GM23338 (cell line): ENCODE results near the gene CXCL16. TPM values are rescaled to one million over a fixed set of nuclear protein-coding genes. Genes with fewer than 3 reads are reported as not detected.

Experiments used
- ATAC-seq: fragments of 200-7000 bp; cut with Tn5 transposase; 3 replicates; pipeline ENCODE4 v1.9.1; 2020
- DNase-seq: peaks from one replicate; pipeline ENCODE4 v3.0.0-alpha.2; 2015; ENCODE audit warnings: low spot score
- H2AFZ ChIP-seq: fragments of 200-600 bp; sonication (generic); 2 replicates; pipeline ENCODE4 v1.8.0; 2016; ENCODE audit warnings: antibody characterized with exemption, mild to moderate bottlenecking, moderate library complexity
- H3F3A ChIP-seq: fragments of 200-600 bp; sonication (generic); replicated peaks from 2 replicates; pipeline ENCODE4 v1.8.0; 2017; ENCODE audit warnings: antibody characterized with exemption, mixed run types, low read depth
- H3K27ac ChIP-seq: fragments of 200-600 bp; sonication (generic); 2 replicates; pipeline ENCODE4 v1.6.1; 2016; ENCODE audit warnings: low read depth
- H3K27me3 ChIP-seq: fragments of 200-600 bp; sonication (generic); 2 replicates; pipeline ENCODE4 v1.8.0; 2016; ENCODE audit warnings: mild to moderate bottlenecking, mixed run types, moderate library complexity; ENCODE audit not compliant: insufficient read depth
- H3K36me3 ChIP-seq: fragments of 200-600 bp; sonication (generic); 2 replicates; pipeline ENCODE4 v1.8.0; 2016; ENCODE audit warnings: mild to moderate bottlenecking; ENCODE audit not compliant: insufficient read depth
- H3K4me1 ChIP-seq: fragments of 200-600 bp; sonication (generic); 2 replicates; pipeline ENCODE4 v1.8.0; 2016; ENCODE audit warnings: mild to moderate bottlenecking, moderate library complexity; ENCODE audit not compliant: insufficient read depth
- H3K4me2 ChIP-seq: fragments of 200-600 bp; sonication (generic); 2 replicates; pipeline ENCODE4 v1.7.1; 2017; ENCODE audit warnings: mixed run types
- H3K4me3 ChIP-seq: fragments of 200-600 bp; sonication (generic); 2 replicates; pipeline ENCODE4 v1.6.1; 2016; ENCODE audit warnings: mixed run types
- H3K79me2 ChIP-seq: fragments of 200-600 bp; sonication (generic); replicated peaks from 2 replicates; pipeline ENCODE4 v1.8.0; 2017; ENCODE audit warnings: mild to moderate bottlenecking; ENCODE audit not compliant: insufficient read depth
- H3K9me2 ChIP-seq: fragments of 200-600 bp; sonication (generic); 2 replicates; pipeline ENCODE4 v1.8.0; 2017; ENCODE audit not compliant: insufficient read depth
- H4K20me1 ChIP-seq: fragments of 200-600 bp; sonication (generic); replicated peaks from 2 replicates; pipeline ENCODE4 v1.8.0; 2017; ENCODE audit warnings: mild to moderate bottlenecking; ENCODE audit not compliant: insufficient read depth
- H3K27ac Mint-ChIP-seq: 2 replicates; pipeline ENCODE4 v1.8.0; 2020; ENCODE audit warnings: inconsistent platforms, mild to moderate bottlenecking, moderate library complexity, mixed read lengths
- H3K27me3 Mint-ChIP-seq: 3 replicates; pipeline ENCODE4 v1.8.0; 2022; ENCODE audit warnings: low read depth, mild to moderate bottlenecking, moderate library complexity, mixed read lengths, inconsistent platforms; ENCODE audit not compliant: insufficient read depth, poor library complexity
- H3K36me3 Mint-ChIP-seq: 3 replicates; pipeline ENCODE4 v1.8.0; 2021; ENCODE audit warnings: low read depth, mild to moderate bottlenecking, inconsistent platforms, moderate library complexity, mixed read lengths
- H3K4me1 Mint-ChIP-seq: 3 replicates; pipeline ENCODE4 v1.8.0; 2020; ENCODE audit warnings: mild to moderate bottlenecking, inconsistent platforms, mixed read lengths
- H3K4me3 Mint-ChIP-seq: 3 replicates; pipeline ENCODE4 v1.8.0; 2021; ENCODE audit warnings: moderate library complexity, mild to moderate bottlenecking, inconsistent platforms, mixed read lengths
- H3K9me3 Mint-ChIP-seq: 3 replicates; pipeline ENCODE4 v1.8.0; 2020; ENCODE audit warnings: moderate library complexity, mild to moderate bottlenecking, inconsistent platforms, mixed read lengths
- CREB1 ChIP-seq: fragments of 250-450 bp; sonication (Bioruptor Pico); IDR thresholded peaks from 2 replicates; pipeline ENCODE4 v1.5.0; 2020; ENCODE audit warnings: low read depth, mild to moderate bottlenecking, moderate library complexity
- CTCF ChIP-seq, 2 experiments: fragments of 200-600 bp in 1 of 2; sonication (generic) in 1 of 2; conservative IDR thresholded peaks; 2 replicates each; pipeline versions ENCODE4 v1.5.1 to v1.6.1; 2016 to 2017; ENCODE audit warnings: antibody characterized with exemption in 2 of 2, low read depth in 2 of 2, mild to moderate bottlenecking in 2 of 2, moderate library complexity in 1 of 2
- ETS1 ChIP-seq: IDR thresholded peaks from 2 replicates; pipeline ENCODE4 v1.6.1; 2016; ENCODE audit warnings: antibody characterized with exemption
- EZH2 ChIP-seq: fragments of 200-600 bp; sonication (generic); IDR thresholded peaks from one replicate; pipeline ENCODE4 v1.8.0; 2017; ENCODE audit warnings: antibody characterized with exemption, mild to moderate bottlenecking, low read depth; ENCODE audit not compliant: unreplicated experiment
- EZH2phosphoT487 ChIP-seq: fragments of 200-600 bp; sonication (generic); IDR thresholded peaks from one replicate; pipeline ENCODE4 v1.8.1; 2018; ENCODE audit warnings: antibody characterized with exemption; ENCODE audit not compliant: unreplicated experiment
- JUNB ChIP-seq: IDR thresholded peaks from one replicate; pipeline ENCODE4 v1.6.1; 2016; ENCODE audit warnings: antibody characterized with exemption; ENCODE audit not compliant: unreplicated experiment
- NANOG ChIP-seq: IDR thresholded peaks from 2 replicates; pipeline ENCODE4 v1.6.1; 2016; ENCODE audit warnings: antibody characterized with exemption, borderline replicate concordance
- POLR2AphosphoS5 ChIP-seq: IDR thresholded peaks from 2 replicates; pipeline ENCODE4 v1.6.1; 2016; ENCODE audit warnings: antibody characterized with exemption, low read depth
- REST ChIP-seq: IDR thresholded peaks from one replicate; pipeline ENCODE4 v1.6.1; 2018; ENCODE audit warnings: antibody characterized with exemption; ENCODE audit not compliant: unreplicated experiment
- STAT1 ChIP-seq: IDR thresholded peaks from one replicate; pipeline ENCODE4 v1.6.1; 2016; ENCODE audit warnings: antibody characterized with exemption; ENCODE audit not compliant: unreplicated experiment
- ZNF114 ChIP-seq: fragments of 250-450 bp; sonication (Bioruptor Pico); IDR thresholded peaks from 2 replicates; pipeline ENCODE4 v1.5.0; 2020; ENCODE audit warnings: mild to moderate bottlenecking, moderate library complexity
- ZNF331 ChIP-seq: fragments of 250-450 bp; sonication (Bioruptor Pico); IDR thresholded peaks from 2 replicates; pipeline ENCODE4 v1.5.0; 2020; ENCODE audit warnings: low read depth, mild to moderate bottlenecking, moderate library complexity
- ZNF462 ChIP-seq: fragments of 250-450 bp; sonication (Bioruptor Pico); IDR thresholded peaks from 2 replicates; pipeline ENCODE4 v1.5.0; 2020; ENCODE audit warnings: mild to moderate bottlenecking, moderate library complexity
- polyA plus RNA-seq: library from polyadenylated mRNA; unstranded; fragments of >200 nt; fragmentation: Nextera tagmentation; extraction: Ambion mirVana; gene quantifications from 2 replicates; pipeline ENCODE4 v1.2.1, GENCODE V29; 2016
- total RNA-seq: library from RNA; depleted of rRNA; stranded (reverse); fragments of >200 nt; shearing (Covaris generic); gene quantifications from 2 replicates; pipeline ENCODE4 v1.2.3, GENCODE V29; 2014

CXCL16 gene
- total and polyA plus RNA-seq, 2 experiments from 2014 or later = 4.0 to 4.1 TPM

DNA sequence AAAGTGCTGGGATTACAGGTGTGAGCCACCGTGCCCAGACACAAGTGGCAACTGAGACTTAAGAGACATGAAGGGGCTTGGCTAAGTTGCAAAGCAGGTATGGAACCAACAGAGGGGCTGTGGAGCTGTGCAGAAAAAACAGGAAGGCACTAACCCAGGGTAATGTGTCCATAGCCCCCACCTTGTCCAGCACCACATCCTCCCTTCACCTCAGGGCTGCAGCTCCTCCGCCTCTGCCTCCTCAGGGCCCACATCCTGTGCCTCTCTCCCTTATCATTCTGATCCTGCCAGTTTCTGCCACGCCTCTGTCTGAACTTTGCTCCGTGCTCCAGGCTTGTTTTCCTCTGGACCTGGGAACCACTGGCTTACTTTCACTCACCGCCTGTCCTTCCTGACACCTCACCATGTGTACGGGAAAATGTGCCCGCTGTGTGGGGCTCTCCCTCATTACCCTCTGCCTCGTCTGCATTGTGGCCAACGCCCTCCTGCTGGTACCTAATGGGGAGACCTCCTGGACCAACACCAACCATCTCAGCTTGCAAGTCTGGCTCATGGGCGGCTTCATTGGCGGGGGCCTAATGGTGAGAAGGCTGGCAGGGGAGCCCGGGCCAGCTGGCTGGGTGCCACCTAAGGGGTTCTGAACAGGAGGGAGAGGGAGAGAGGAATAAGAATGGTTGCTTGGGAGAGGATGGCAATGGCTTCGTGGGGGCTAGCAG, 31.9 kb upstream of the CXCL16 start, which contains the start of gene TM4SF5:
TM4SF5 (plus strand) TSS at position 368 of the 716 bp plus-strand sequence; CDS start at position 405, 37 bp downstream.
- no peaks in the 10 kb centered on the region for H3K27me3 ChIP-seq
- no peaks in the 10 kb centered on the region for H4K20me1 ChIP-seq
- Mint-ChIP-seq H3K9me3 (no peaks in the 10 kb centered on the region), H3K27me3 (peaks cover 12% of the 10 kb centered on the region), H3K27ac (no peak within 1 kb of the TSS), H3K36me3 (no peaks in the 10 kb centered on the region), H3K4me1 (no peaks in the 10 kb centered on the region), H3K4me3 (no peak within 1 kb of the TSS)
- no peak within 1 kb of the TSS for H3K4me2 ChIP-seq
- H3K36me3 ChIP-seq = no peaks in the 10 kb centered on the region
- H2AFZ ChIP-seq = no peak within 1 kb of the TSS
- no peak for DNase-seq
- no peak within 1 kb of the TSS for H3K4me3 ChIP-seq
- H3K79me2 ChIP-seq = no peaks in the 10 kb centered on the region
- no peaks in the 10 kb centered on the region for H3K9me2 ChIP-seq
- H3F3A ChIP-seq = no peaks in the 10 kb centered on the region
- H3K4me1 ChIP-seq = no peaks in the 10 kb centered on the region
- TF ChIP-seq CTCF (conservative IDR thresholded peaks at IDR 0.05; ENCODE audit: low read depth in 2 of 2) (no peak), EZH2phosphoT487 (no peak), STAT1 (no peak), CREB1 (CRISPR knock-in tag) (no peak), REST (no peak), ZNF331 (CRISPR knock-in tag) (no peak), POLR2AphosphoS5 (no peak), ETS1 (no peak), NANOG (no peak), JUNB (no peak), EZH2 (no peak), ZNF462 (CRISPR knock-in tag) (no peak), ZNF114 (CRISPR knock-in tag) (no peak)
- ATAC-seq = no peak
- H3K27ac ChIP-seq = no peak within 1 kb of the TSS
